NCI-H524 (cell line): ENCODE data around the gene ILKAP.

Source experiments
- DNase-seq, 2 experiments: peaks; one replicate each; lab custom pipeline; 2025; lab: John Stamatoyannopoulos, UW

The ILKAP gene

DNA sequence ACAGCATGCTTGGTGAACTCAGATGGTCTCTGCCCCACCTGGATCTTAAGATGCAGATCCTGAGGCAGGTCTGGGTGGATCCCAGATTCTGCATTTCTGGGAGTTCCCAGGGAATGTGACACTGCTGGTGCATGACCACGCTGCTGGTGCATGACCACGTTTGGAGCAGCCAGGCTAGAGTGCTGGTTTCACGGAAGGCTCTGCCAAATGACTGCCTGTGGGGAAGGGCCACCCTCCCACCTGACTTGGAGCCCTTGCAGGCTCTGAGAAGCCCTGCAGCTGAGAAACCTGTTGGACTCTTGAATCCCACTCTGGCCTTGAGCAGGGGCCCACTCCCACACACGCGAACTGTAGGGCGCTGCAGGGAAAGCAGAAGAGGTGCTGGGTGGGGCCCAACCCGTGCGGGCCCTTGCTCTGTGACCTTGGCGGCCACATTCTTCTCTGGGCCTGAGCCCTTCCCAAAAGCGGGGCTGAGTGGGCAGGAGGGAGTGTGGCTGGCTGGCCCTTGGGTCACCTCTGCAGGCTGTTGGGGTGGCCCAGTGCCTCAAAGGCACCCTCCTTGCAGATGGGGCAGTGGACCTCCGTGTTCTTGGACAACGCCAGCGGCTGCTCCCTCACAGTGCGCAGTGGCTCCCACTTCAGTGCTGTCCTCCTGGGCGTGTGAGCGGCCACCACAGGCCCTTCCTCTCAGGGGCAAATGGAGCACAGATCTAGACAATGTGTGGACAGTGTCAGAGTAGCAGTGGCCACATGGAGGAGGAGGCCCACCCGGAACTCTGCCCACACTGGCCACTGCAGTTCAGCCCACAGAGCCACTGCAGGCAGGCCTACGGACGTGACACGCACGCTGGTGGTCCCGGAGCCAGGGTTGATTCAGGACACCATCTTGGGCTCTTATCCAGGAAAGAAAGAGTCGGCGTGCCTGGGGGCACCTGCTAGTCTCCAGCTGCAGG is 36.8 kb downstream of the ILKAP start:
- DNase-seq, result no peak

DNA sequence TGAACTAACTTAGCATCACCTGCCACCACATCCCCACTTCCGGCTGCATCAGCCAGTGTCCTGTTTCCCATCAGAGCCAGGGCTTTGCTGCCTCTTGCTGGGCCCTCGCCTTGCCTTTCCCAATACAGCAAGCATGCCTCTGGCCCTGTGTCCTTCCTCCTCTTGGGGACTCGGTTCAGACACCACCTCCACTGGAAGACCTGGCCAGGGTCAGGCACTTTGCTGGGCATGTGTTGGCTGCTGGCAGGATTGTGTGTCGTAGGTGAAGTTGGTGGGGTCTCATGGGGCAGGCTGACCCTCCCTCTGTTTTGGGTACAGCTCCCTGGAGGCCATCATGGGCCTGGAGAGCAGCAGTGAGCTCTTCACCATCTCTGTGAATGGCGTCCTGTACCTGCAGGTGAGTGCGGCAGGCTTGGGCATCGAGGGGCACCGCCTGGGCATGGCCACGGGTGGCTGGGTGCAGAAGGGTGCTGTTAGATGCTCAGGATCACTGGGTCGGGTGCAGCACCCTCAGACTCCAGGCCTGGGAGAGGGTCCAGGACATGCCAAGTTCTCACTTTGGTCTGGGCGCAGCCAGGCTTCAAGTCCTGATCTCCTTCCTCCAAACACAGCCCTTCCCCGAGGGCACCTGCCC is 38.1 kb downstream of the ILKAP start:
- DNase-seq, result no peak

DNA sequence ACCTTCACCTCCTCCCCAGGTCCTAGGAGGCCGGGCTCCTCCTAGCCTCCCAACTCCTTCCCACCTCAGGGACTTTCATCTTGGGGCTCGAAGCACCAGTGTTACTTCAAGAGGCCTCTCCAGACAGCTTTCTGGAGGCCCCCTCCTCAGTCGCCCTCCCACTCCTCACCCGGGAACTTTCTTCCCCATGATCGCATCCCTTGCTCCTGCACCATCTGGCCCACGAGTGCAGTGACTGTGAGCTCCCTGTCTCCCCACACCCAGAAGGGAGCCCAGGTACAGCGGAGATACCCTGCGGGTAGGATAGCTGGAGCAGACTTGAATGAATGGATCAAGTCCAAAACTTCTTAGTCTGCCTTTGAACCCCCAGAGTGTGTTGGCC is 38.6 kb downstream of the ILKAP start:
- no peak for DNase-seq

DNA sequence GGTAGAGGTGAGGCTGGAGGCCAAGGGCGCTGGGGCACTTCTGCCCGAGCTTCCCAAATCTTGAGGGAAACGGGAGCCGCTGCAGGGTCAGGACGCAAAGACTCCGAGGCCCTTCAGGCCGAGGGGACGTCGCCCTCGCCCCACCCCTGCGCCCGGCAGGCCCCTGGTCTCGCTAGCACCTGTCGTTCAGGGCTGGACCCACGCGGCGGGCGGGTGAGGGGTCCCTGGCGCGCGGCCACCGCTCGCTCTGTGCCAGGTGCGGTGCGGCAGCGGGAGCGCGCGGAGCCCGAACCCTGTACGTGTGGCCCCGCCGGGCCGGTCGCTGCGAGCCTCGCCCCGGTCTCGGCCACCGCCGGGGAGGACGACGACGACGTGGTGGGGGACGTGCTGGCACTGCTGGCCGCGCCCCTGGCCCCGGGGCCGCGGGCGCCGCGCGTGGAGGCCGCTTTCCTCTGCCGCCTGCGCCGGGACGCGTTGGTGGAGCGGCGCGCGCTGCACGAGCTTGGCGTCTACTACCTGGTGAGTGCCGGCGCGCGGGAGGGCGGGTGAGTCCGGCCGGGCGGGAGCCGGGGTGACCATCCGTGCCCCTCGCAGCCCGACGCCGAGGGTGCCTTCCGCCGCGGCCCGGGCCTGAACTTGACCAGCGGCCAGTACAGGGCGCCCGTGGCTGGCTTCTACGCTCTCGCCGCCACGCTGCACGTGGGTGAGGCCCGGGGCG is 39.9 kb downstream of the ILKAP start:
- DNase-seq, result no peak

DNA sequence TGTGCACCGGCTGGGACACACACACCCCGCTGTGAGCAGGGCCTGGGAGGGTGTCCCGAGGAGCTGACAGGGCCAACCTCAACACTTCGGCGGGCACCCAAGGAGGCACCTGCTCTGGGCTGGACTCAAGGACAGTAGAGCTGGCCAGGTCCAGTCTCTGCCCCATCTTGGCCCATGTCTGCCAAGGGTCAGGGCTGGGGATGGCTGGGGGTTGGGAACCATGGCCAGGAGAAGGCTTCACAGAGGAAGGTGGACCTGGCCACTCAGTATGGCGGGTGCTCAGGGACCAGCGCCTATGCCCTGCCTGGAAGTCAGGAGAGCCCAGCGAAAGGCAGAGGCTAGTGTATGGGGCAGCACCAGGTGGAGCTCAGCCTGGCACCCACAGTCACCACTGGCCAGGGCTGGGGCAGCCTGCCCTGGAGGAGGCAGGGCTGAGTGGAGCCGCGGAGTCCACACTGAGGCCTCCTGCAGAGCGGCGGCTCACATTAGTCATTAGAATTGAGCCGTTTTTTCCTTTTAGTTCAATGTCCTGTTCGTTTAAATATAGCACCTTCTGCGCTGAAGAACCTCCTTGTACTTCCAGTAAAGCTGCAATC is 40.6 kb downstream of the ILKAP start:
- DNase-seq, result no peak

DNA sequence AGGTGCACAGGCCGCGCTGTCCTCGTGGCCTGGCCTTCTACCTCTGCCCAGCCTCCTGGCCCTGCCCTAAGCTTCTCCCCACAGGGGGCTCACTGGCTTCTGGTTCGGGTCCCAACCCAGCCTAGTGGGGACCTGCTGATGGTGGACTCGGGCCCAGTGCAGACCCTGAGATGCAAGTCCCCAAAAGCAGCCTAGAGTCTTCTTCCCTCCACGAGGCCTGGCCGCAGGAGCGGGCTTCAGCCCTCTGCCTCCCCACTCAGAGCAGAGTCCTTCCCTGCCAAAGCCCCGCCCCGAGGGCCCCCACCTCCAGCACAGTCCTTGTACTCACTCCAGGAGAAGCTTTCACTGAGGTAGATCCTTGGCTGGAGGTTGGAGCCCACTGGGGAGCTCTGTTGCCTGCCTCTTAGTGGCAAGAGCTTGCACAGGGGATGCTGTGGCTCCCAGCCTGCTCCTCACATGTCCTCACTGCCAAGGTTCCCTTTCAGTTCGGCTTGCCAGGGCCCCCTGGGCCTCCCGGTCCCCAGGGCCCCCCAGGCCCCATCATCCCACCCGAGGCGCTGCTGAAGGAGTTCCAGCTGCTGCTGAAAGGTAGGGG is 41.1 kb downstream of the ILKAP start:
- DNase-seq, result no peak

DNA sequence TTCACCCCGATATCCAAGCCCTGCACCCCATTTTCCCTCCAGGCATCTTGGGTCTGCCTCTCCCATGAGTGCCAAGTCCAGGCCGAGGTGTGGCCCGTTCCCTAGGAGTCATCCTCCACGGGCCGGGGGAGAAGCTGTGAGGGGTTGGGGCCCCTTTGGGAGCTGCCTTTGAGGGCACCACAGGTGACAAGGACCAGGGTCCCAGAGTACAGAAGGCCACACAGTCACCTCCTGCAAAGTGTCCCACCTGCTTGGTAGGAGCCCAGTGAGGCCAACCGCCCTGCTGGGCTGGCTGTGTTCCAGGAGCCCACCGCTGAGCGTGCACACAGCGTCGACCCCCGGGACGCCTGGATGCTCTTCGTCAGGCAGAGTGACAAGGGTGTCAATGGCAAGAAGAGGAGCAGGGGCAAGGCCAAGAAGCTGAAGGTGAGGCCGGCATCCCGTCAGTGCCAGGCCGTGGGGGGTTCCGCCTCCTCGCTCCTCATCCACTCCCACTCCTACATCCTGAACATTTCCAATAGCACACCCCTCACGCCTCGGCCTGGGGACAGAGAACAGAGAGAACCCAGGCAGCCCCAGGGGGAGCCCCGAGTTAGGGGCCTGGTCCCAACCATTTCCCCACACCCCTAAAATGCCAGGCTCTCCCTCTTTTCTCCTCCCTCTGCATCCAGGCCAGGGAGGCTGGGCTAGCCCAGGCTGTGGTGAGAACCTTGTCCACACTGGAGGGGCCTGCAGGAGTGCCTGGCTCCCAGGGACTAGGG is 42.0 kb downstream of the ILKAP start:
- DNase-seq, result no peak

DNA sequence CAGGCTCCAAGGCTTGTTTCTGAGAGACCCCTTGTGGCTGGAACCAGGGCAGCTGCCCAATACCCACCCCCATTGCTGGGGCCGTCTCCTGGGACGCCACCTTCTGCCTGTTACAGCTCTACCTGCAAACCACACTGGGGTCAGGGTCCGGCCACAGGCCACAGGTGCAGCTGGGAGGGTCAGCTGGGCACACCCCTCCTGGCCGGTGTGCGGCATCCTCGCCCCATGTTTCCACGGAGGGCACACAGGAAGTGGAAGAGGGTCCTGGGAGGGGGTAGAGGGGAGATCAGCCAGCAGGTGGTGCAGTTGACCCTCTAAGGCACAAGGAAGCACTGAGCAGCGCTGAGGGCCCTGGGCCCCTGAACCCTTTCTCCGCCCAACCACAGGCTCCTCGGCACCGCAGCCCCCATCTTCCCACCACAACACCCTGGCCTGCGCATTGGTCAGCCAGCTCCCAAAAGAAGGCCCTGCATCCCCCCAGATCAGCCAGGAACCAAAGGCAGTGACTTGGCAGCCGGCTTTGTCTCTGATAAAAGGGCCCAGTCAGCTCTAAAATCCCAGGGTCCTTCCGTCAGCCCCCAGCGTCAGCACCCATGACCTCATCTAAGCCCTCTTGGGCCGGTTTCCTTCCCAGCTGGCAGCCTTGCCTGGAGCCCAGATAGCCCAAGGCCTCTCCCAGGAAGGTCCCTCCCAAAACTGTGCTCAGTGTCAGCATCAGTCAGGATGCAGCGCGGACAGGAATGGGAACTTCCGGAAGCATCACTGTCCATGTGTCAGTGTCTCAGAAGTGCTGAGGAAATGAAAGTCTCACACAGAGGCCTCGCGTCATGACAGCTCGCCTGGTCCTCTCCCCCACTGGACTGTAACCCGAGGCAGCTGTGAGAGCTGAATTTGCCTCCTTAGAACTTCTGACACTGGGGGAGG is 43.0 kb downstream of the ILKAP start:
- peak; percentile 30 to 75 for DNase-seq

DNA sequence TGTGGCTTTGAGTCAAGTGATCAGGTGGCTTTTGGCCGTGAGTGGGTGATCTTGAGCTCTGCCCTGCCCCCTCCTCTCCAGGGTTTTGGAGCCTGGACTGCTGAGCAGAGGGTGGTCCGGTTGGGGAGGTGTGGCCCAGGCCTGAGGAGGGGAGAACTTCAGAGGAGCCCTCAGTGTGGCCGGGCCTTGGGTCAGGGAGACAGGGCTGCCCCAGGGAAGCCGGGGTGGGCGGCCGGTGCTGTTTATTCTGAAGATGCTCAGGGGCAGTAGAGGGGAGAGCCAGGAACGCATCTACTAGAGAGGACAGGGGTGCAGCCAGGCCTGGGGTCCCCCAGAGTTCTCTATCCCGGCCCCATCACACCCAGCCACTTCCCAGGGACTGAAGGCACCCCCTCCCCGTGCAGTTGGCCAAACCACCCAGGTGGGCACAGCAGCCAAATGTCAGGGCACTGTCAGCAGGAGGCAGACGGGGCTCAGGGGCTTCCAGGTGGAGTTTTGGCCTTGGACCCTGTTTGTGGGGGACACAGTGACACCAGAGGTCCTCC is 43.8 kb downstream of the ILKAP start:
- peak in 1 of 2 experiments; percentile 40 for DNase-seq

DNA sequence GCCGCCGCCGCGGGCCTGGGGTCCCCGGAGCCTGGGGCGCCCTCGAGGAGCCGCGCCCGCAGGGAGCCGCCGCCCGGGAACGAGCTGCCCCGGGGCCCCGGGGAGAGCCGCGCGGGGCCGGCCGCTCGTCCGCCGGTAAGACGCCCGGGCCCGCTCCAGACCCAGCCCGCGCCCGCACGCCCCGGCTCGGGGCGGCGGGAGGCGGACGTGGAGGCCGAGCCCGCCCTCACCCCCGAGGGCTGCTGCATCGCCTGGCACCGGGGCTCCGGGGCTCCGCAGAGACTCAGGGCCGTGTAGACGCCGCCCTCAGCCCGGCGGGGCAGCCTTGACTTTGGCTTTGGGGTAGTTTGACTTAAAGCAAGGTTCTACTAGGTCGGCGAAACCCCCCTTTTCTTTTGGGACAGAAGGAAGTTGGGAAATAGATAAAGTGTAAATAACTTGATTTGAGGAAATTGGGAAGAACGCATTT is 44.4 kb downstream of the ILKAP start:
- DNase-seq, result peak in 1 of 2 experiments; percentile 40

DNA sequence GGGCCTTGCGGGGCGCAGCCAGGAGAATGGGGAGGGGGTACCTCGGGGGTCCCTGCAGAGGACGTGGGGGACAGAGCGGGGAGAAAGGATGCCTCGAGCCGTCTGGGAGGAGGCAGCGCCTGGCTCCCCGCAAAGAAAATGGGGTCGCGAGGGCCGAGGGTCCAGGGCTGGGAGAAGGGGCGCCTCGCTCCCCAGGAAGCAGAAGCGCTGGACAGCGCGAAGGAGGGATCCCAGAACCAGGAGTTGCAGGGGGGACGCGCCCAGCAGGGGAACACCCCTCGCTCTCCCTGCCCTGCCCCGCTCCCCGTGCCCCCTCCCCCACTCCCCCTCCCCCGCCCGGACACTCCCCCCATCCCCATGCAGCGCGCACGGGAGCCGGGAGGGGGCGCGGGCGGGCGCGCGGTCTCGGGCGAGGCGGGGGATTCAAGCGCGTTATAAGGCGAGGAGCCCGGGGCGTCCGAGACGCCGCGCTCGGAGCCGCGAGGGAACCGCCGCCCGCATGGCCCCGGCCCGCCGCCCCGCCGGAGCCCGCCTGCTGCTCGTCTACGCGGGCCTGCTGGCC is 44.9 kb downstream of the ILKAP start, which contains the start of gene ERFE:
ERFE (plus strand) TSS at position 462 of the 562 bp plus-strand sequence; CDS start at position 500, 38 bp downstream.
- peak; percentile 11 to 47 for DNase-seq

DNA sequence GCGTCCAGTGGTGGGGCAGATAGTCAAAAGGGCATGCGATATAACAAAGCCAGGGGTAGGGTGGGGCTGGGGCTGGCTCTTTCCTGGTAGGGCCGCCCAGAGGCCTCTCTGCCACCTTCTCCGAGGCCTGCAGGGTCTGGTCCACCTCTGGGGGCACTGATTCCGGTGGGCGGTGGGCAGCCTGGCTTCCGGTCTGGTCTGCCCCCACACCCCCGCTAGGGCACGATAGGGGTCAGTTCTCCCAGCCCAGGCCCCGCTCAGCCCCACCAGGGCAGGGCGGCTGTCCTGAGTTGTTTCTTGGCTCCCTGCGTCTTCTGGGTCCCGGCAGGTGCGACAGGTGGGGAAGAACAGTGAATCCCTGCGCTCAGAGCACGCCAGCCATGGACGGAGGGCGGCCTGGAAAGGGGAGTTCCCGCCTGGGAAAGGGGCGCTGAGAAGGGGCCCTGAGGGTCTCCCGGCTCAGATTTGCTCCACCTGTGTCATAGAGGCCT is 45.4 kb downstream of the ILKAP start:
- no peak for DNase-seq

DNA sequence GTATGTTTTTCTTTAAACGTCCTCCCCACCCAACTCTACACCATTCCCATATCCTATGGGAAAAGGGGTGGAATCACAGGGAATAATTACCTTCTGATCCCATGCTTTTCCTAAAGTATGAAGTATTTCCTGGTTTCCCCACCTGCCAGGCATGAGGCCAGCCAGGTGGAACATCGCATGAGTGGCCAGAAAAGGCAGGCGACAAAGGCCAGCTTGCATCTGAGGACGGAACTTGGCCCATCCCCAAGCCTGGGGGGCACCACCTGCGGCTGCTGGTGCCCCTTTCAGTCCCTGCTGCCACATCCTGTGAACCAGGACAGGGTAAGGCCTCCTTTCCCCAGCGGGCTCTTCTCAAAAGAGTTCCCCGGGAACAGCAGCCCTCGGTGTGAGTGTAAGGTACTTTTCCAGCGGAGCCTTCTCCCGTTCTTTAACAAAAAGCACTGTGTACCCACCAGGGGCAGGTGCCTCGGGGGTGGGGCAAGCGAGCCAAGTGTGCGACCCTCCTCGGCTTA is 45.9 kb downstream of the ILKAP start:
- no peak for DNase-seq

DNA sequence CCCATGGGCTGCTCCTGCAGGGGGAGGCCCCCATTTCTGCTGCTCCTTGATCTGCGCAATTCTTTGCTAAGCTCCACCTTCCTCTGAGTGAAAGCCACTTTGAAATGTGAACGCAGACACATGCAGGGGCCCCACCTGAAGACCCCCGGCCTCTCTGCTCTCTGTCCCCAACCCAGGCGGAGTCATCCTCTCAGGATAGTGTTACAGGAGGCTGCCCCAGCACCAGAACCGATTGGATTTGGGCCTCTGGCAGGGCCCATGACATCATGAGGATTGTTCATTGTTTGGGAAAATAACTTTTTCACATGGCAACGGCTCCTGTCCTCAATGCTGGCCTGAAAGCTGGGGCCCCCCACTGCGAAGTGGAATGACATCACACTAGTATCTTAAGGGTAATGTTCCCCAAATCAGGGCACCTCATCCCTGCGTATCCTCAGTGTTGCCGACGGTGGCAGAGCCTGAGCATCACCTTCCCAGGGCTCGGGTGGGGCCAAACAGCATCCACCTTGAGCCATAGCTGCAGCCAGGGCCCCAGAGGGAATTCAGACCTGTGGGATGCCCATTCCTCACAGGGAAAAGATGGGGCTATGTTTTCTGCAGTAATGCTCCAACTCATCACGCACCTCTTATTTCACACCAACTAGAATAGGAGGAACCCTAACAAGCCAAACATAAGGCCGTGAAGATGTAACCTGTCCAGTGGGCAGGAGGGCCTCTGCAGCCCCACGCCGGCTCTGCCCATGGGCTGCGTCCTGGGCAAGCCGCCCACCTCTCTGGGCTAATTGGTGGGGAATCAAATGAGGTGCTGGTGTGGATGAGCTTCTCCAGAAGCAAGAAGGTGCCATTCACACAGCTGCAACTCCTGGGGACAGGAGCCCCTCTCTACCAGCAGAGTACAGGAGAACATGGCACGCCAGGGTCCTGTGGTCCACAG is 47.5 kb downstream of the ILKAP start:
- no peak for DNase-seq

DNA sequence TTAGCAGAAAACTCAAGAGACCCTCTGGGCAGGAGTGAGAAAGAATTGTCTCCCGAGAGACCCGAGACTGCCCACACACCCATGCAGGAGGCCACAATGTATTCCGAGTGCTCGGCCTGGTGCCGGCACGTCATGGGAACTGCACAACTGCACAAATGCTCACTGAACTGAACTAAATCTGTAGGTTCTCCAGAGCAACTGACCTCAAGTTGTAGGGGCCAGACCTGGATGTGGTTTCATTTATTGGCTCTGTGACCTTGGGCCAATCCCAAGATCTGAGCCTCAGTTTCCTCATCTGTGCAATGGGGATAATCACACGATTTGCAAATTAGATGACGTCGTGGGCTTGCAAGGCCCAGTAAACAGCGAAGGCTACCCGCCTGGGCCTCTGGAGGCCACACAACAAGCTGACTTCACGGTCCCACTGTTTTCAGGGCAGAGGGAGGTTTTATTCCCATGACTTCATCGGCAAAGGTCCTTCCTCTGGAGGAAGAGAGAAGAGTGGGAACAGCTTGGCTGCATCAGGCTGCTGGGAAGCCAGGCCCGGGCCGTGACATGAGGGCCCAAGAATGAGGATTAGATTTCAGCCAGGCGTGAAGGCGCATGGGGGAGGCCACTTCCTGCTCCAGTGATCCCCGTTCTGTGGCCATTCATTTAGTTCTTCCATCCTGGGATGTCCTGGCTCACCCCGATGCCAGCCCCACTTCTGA is 48.3 kb downstream of the ILKAP start:
- DNase-seq, result no peak

DNA sequence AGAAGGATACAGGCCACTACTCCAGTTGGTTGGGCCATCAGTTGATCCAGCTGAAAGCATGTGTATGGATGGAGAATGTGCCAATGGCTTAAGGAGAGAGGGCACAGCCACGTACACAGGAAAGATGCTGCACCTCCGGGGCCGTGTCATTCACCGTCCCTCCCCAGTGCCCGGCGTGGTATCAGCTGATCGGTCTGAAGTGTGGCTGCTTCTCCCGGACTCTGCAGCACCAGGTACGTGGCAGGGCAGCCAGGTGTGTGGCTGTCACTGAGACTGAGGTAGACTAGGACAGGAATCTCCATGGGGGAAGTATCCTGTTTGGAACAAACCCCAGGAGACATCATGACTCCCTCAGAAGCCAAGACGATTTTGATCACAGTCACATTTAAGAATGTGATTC is 48.9 kb downstream of the ILKAP start:
- DNase-seq, result no peak
